C4-2B (cell line): ENCODE results near the gene BCR.
A peak's percentile ranks its signal among the peaks of the same experiment; 100 is the strongest.
"Not testable (repeated sequence)": the region's sequence is repeated elsewhere in the genome, so short reads cannot be mapped to it uniquely, and the experiment has no call there.

Source experiments
- H3K27ac ChIP-seq: fragments of 450-650 bp; 2 replicates; pipeline ENCODE4 v1.5.1; 2017
- CTCF ChIP-seq: fragments of 450-650 bp; conservative IDR thresholded peaks from 2 replicates; pipeline ENCODE4 v1.5.1; 2017; ENCODE audit warnings: mild to moderate bottlenecking
- ZFX ChIP-seq: fragments of 450-650 bp; IDR thresholded peaks from 2 replicates; pipeline ENCODE4 v1.6.1; 2017

The BCR gene

GRCh38 chr22:23315341-23315917, 135.1 kb downstream of the BCR start:
- TF ChIP-seq ZFX = no peak
- peak; percentile 78 for TF ChIP-seq CTCF

GRCh38 chr22:23316596-23316995, 136.3 kb downstream of the BCR start:
- H3K27ac ChIP-seq = not testable (repeated sequence)

More at GRCh38 chr22:23315341-23315917, 135.1 kb downstream of the BCR start:
- H3K27ac ChIP-seq = no peak overlapping the region

- not testable (repeated sequence) for H3K27ac ChIP-seq
Observed at GRCh38 chr22:23318316-23318715, 138.0 kb downstream of the BCR start.

GRCh38 chr22:23322497-23323080, 142.3 kb downstream of the BCR start:
- H3K27ac ChIP-seq = not testable (repeated sequence)

- not testable (repeated sequence) for H3K27ac ChIP-seq
Observed at GRCh38 chr22:23323960-23324688, 143.8 kb downstream of the BCR start.

GRCh38 chr22:23325183-23325582, 144.9 kb downstream of the BCR start:
- no peak overlapping the region for H3K27ac ChIP-seq
- TF ChIP-seq ZFX (no peak), CTCF (no peak)

- H3K27ac ChIP-seq = not testable (repeated sequence)
Observed at GRCh38 chr22:23333822-23334221, 153.5 kb downstream of the BCR start.

GRCh38 chr22:23337672-23338071, 157.4 kb downstream of the BCR start:
- H3K27ac ChIP-seq = not testable (repeated sequence)

GRCh38 chr22:23341942-23342695, 161.8 kb downstream of the BCR start:
- peak overlapping the region; percentile 42 for H3K27ac ChIP-seq

GRCh38 chr22:23351321-23351720, 171.0 kb downstream of the BCR start:
- TF ChIP-seq ZFX (no peak), CTCF (no peak)
- no peak overlapping the region for H3K27ac ChIP-seq

- TF ChIP-seq CTCF (no peak), ZFX (no peak)
- no peak overlapping the region for H3K27ac ChIP-seq
Observed at GRCh38 chr22:23353004-23353403, 172.7 kb downstream of the BCR start.
